NCI-H345 (cell line): Measurements from ENCODE around the gene THOC6.

Experiments
- DNase-seq: peaks from one replicate; lab custom pipeline; 2025; lab: John Stamatoyannopoulos, UW

Gene THOC6

GRCh38 chr16:2991566-2992261 is 32.1 kb upstream of the THOC6 start:
- DNase-seq, result no peak

- DNase-seq, result no peak
These were observed 31.3 kb upstream of the THOC6 start for GRCh38 chr16:2992383-2993081.

GRCh38 chr16:2996298-2996697 is 27.5 kb upstream of the THOC6 start:
- DNase-seq, result no peak

- DNase-seq, result no peak
These were observed 23.9 kb upstream of the THOC6 start for GRCh38 chr16:2999929-3000328.

GRCh38 chr16:3000540-3000939 is 23.3 kb upstream of the THOC6 start:
- no peak for DNase-seq

GRCh38 chr16:3001316-3001715 is 22.5 kb upstream of the THOC6 start:
- no peak for DNase-seq

GRCh38 chr16:3003582-3004270 is 20.1 kb upstream of the THOC6 start:
- peak; percentile 99 for DNase-seq

GRCh38 chr16:3004319-3004718 is 19.5 kb upstream of the THOC6 start:
- DNase-seq, result peak; percentile 29

GRCh38 chr16:3004781-3005284 is 19.0 kb upstream of the THOC6 start:
- DNase-seq, result no peak

- DNase-seq, result no peak
These were observed 16.5 kb upstream of the THOC6 start for GRCh38 chr16:3007059-3007956.

- no peak for DNase-seq
These were observed 15.7 kb upstream of the THOC6 start for GRCh38 chr16:3007957-3008689.

GRCh38 chr16:3008690-3009037 is 15.2 kb upstream of the THOC6 start:
- DNase-seq, result no peak

- no peak for DNase-seq
These were observed 14.1 kb upstream of the THOC6 start for GRCh38 chr16:3009568-3010390.

- DNase-seq, result no peak
These were observed 13.3 kb upstream of the THOC6 start for GRCh38 chr16:3010510-3010909.

- DNase-seq, result peak; percentile 86
These were observed 11.6 kb upstream of the THOC6 start for GRCh38 chr16:3012246-3012645.

GRCh38 chr16:3012828-3013420 is 10.9 kb upstream of the THOC6 start, which contains the start of gene CLDN9:
CLDN9 (plus strand) TSS chr16:3012923; CDS start chr16:3013363, 440 bp downstream.
- DNase-seq, result peak; percentile 96

- no peak for DNase-seq
These were observed 10.3 kb upstream of the THOC6 start for GRCh38 chr16:3013491-3013951.

GRCh38 chr16:3013998-3014690 is 9.7 kb upstream of the THOC6 start:
- DNase-seq, result no peak

- DNase-seq, result no peak
These were observed 8.9 kb upstream of the THOC6 start for GRCh38 chr16:3014971-3015370.
